K562 treated with DMSO at 1 percent for 24 hours (cell line): ENCODE measurements around the gene PIWIL4. TPM values are rescaled to one million over a fixed set of nuclear protein-coding genes. Genes with fewer than 3 reads are reported as not detected.

Experiments
- total RNA-seq: library from RNA; unstranded; fragments of 300-600 nt; gene quantifications from 2 replicates; pipeline ENCODE4 v1.2.3, GENCODE V29; 2022; ENCODE audit warnings: low read depth; ENCODE audit not compliant: insufficient read depth

The PIWIL4 gene
- 6.0 and 7.0 TPM in 2 replicates for total RNA-seq

GRCh38 chr11:94567181-94567670, at the start of gene PIWIL4:
TSS of gene PIWIL4 (plus strand) at chr11:94567368. CDS start at chr11:94567519, 151 bp downstream.

GRCh38 chr11:94543695-94544645, 23.2 kb upstream of the PIWIL4 start, which contains the start of gene FUT4:
TSS of gene FUT4 (plus strand) at chr11:94543921. CDS start at chr11:94544134, 213 bp downstream.

Other genes with a start within 250 kb of the PIWIL4 start
- gene GPR83, start 165.9 kb upstream of the PIWIL4 start, total RNA-seq, result 0.22 and 0.34 TPM in 2 replicates
- gene MRE11, start 73.5 kb upstream of the PIWIL4 start, total RNA-seq, result 9.6 and 12.0 TPM in 2 replicates
- 12.0 and 12.7 TPM in 2 replicates for gene ANKRD49, start 73.4 kb upstream of the PIWIL4 start, total RNA-seq
- not detected in 2 replicates for gene C11orf97, start 54.9 kb upstream of the PIWIL4 start, total RNA-seq
- gene FUT4, start 23.4 kb upstream of the PIWIL4 start, total RNA-seq, result 5.9 and 6.3 TPM in 2 replicates
- gene AMOTL1, start 201.0 kb downstream of the PIWIL4 start, total RNA-seq, result 23.0 and 23.3 TPM in 2 replicates